HFF-Myc (cell line): ENCODE results near the gene MBP.

Source experiments
- DNase-seq: peaks from one replicate; pipeline ENCODE4 v3.0.0-alpha.2; 2011; ENCODE audit warnings: low read depth; ENCODE audit errors: extremely low read depth
- H3K4me3 ChIP-seq: replicated peaks from 2 replicates; pipeline ENCODE4 v1.5.1; 2011; ENCODE audit warnings: low read depth, mild to moderate bottlenecking, control low read depth, low read length
- CTCF ChIP-seq: IDR thresholded peaks from 2 replicates; pipeline ENCODE4 v1.5.1; 2012; ENCODE audit warnings: mild to moderate bottlenecking, low read depth, low read length, control low read depth; ENCODE audit errors: missing control alignments

The MBP gene

DNA sequence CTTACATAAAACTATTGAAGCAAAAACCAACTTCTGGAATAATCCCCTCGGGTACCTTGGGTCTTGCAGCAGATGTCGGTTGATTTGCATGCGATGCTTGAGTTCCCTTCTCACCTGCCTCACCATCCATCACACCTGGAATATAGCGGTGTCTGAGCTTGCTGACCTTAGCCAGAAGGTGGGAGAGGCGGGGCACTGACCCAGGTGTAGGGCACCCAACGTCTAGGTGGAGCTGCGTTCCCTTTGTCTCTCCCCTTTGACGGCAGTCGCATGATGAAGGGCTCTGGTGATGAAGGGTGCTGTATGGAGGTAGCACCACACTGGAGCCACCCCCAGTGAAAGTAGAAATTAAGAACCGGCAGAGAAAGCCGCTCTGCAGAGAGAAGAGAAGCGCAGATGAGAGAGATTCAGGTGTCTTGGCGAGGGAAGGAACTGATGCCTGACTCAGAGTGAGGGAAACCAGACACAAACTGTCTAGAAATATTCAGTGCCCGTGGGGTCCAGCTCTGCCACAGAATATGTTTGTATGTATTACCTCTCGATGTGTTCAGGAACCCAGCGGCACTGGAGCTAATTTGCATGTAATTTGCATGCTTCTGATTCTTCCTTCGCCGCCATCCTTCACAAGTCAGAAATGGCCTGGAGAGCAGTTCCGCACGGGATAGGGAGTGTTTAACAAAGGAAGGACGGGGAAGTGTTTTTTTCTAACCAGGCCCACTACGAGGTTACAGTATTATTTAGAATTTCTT is 19.4 kb upstream of the MBP start:
- no peak overlapping the region for H3K4me3 ChIP-seq
- no peak for DNase-seq
- no peak for TF ChIP-seq CTCF

DNA sequence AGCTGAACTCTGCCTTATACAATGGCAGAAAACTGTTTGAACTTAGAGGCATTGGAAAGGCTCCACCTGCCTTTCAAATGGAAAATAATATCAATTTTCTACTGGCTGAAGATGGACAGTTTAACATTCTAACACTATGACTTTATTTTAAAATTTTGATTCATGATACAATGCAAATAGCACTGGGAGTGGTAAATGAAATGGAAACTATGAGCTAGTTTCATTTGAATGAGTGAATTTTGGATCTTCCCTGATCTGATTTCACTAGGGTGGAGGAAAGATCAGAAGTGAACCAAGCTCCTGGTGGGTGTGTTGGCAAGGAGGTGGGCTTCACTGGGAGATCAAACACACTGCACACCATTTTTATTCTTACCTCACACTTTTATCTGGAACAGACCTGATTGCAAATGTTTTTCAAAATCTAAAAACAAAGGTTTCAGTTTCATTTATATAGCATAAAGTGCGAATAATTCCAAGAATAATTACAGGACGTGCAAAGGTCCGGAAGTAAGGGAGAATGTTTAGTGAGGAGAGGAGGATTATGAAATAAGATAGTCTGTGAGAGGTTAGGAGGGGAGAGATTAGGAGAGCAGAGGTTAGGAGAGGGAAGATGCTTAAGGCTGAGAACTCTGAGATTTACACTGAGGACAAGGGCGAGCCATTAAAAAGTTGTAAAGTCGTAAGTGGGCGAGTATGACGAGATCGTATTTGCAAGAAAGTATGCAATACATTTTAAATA is 18.6 kb upstream of the MBP start:
- no peak for DNase-seq
- no peak overlapping the region for H3K4me3 ChIP-seq
- no peak for TF ChIP-seq CTCF

- H3K4me3 ChIP-seq, result no peak overlapping the region
- no peak for TF ChIP-seq CTCF
- DNase-seq, result no peak
Observed at GRCh38 chr18:77150588-77150987, 18.0 kb upstream of the MBP start.

- no peak for TF ChIP-seq CTCF
- no peak for DNase-seq
- no peak overlapping the region for H3K4me3 ChIP-seq
Observed at GRCh38 chr18:77148289-77148688, 15.7 kb upstream of the MBP start.

DNA sequence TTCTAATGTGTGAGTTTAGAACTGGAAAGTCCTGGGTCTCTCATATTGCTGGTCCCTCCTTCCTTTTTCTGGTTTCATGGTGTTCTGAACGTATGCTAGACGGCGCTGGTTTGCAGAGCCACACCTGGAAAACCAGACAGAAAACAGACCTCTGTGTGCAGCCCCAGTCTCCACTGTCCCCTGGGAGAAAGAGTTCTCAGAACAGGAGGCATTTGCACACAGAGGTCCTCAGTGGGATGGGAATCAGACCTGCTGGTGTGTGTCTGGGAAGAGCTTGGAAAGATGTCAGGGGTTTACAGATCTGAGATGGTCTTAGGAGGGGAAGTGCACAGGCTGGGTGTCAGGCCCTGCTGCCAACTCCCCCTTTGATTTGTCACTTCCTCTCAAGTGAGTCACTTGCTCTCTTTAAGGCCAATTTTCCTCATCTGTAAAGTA is 14.9 kb upstream of the MBP start:
- H3K4me3 ChIP-seq, result no peak overlapping the region
- no peak for TF ChIP-seq CTCF
- no peak for DNase-seq

DNA sequence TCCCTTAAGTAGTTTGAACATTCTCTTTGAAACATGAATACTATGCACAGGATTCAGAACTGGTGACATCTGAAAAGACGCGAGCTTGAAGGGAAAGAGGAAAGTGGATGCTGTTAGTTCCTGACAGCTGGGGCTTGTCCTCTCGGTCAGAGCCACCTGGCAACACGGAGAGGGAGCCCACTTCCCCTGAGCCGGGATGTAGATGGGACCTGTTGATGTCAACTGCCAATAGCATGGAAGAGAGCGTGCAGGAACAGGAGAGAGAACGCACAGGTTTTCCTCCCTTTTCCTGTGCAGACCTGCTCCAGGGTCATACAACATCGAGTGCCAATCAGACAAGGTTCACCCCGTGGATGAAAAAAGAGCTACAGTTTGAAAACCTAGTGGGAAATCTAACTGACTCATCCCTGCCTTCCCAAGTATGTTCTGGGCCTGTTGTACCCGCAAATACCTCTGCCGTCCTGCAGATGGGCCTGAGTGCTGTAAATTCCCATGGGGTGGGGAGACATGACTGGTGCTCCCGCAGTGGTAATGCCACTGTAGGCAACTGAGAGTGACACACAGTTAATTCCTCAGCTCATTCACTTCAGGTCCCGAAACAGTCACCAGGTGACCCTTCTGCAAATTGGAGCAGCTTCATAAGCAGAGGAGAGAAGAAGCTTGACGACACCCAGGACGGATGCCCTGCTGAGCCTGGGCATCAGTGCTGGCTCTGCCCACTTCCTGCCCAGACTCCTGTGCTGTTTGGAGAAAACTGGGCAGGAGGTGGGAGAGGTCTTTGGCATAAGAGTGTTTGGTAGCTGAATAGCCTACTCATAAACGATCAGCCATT is 13.9 kb upstream of the MBP start:
- TF ChIP-seq CTCF, result no peak
- no peak for DNase-seq
- no peak overlapping the region for H3K4me3 ChIP-seq
